Adrenal gland (tissue), 12 donors: ENCODE data around the gene NRXN3. TPM values are rescaled to one million over a fixed set of nuclear protein-coding genes. Genes with fewer than 3 reads are reported as not detected.

Experiments
- DNase-seq, 7 donors: peaks; one replicate each; pipeline ENCODE4 v3.0.0-alpha.2; 2019 to 2020
- H3K27ac ChIP-seq, 5 donors: fragments of 200-600 bp; sonication (generic) in 4 of 5; 1 replicate in 3 of 5; 2 replicates in 2 of 5; pipeline versions ENCODE4 v1.5.1 to v1.8.0; 2016 to 2020; ENCODE audit warnings: mild to moderate bottlenecking in 1 of 5
- H3K27me3 ChIP-seq: fragments of 200-600 bp; 2 replicates; pipeline ENCODE4 v1.8.0; 2021
- H3K36me3 ChIP-seq, 2 donors: fragments of 200-600 bp; replicated peaks in 1 of 2; 1 replicate in 1 of 2; 2 replicates in 1 of 2; pipeline versions ENCODE4 v1.5.1 to v1.8.0; 2018 to 2022
- H3K4me1 ChIP-seq, 2 donors: fragments of 200-600 bp; replicated peaks in 1 of 2; 1 replicate in 1 of 2; 2 replicates in 1 of 2; pipeline versions ENCODE4 v1.5.1 to v1.8.0; 2018 to 2021
- H3K4me3 ChIP-seq, 4 donors: fragments of 200-600 bp; sonication (generic) in 3 of 4; one replicate each; pipeline ENCODE4 v1.5.1; 2016 to 2018
- H3K9me3 ChIP-seq, 3 donors: fragments of 200-600 bp; sonication (generic) in 1 of 3; replicated peaks in 1 of 3; 1 replicate in 2 of 3; 2 replicates in 1 of 3; pipeline versions ENCODE4 v1.5.1 to v1.8.0; 2016 to 2021
- POLR2A ChIP-seq, 2 donors: fragments of 450-650 bp; IDR thresholded peaks; one replicate each; pipeline ENCODE4 v1.6.1; 2017; ENCODE audit warnings: antibody characterized with exemption in 2 of 2, mild to moderate bottlenecking in 2 of 2, moderate library complexity in 1 of 2
- WGBS, 4 donors: extraction: QIAGEN DNeasy Blood & Tissue Kit in 2 of 4; methylation state at CpG; one replicate each; pipeline versions ENCODE4 v1.1.5 to v1.1.7; 2013 to 2017; 5-methylcytosine and 5-hydroxymethylcytosine counted together
- intact Hi-C, 2 donors: fragments of 100-400 bp; cut with DNase I; formaldehyde crosslinking; loops; one replicate each; pipeline versions ENCODE4 v1.14.1 to v1.15.0; 2022 to 2023
- polyA plus RNA-seq, 3 donors: library from polyadenylated mRNA; stranded (reverse); fragments of 200-250 nt in 2 of 3; fragments of 350-450 nt in 1 of 3; fragmentation: Illumina TruSeq in 1 of 3; extraction: RNeasy Lipid Tissue Mini Kit (QIAGEN cat#74804) in 1 of 3; gene quantifications; one replicate each; pipeline ENCODE4 v1.2.3, GENCODE V29; 2013 to 2014
- total RNA-seq, 9 donors: library from RNA; depleted of rRNA in 4 of 9; stranded (reverse); fragments of >200 nt in 4 of 9; fragments of 120-200 nt in 1 of 9; fragmentation: NEBNext Ultra II Directional in 1 of 9; extraction: Animal tissue kit (Norgen Biotek cat#: 25700) in 1 of 9; gene quantifications; one replicate each; pipeline versions ENCODE4 v1.1.0 to v1.2.4, GENCODE V29; 2013 to 2023
- TF ChIP-seq, protein P1 (sequence below), 6 experiments: fragments of 450-650 bp in 4 of 6; fragments of 200-600 bp in 2 of 6; sonication (generic) in 1 of 6; IDR thresholded peaks; 1 replicate in 5 of 6; 2 replicates in 1 of 6; pipeline versions ENCODE4 v1.5.1 to v1.8.0; 2016 to 2021; ENCODE audit warnings: antibody characterized with exemption in 6 of 6, mild to moderate bottlenecking in 2 of 6, moderate library complexity in 1 of 6
- donor health status: healthy with polysubstance abuse.
- donor health status: Bipolar disorder and iron deficiency.
- donor health status: DM: yes; HTN: yes; CAD: no.
- donor health status: DM: no; HTN: no; CAD: no.
- donor health status: DM: no; HTN: no; CAD: no.
- donor health status: DM: yes; HTN: yes; CAD: no.

The NRXN3 gene
- total and polyA plus RNA-seq, 12 donors: 0.09 to 8.5 (median 1.6) TPM

- TF ChIP-seq, protein P1, sequence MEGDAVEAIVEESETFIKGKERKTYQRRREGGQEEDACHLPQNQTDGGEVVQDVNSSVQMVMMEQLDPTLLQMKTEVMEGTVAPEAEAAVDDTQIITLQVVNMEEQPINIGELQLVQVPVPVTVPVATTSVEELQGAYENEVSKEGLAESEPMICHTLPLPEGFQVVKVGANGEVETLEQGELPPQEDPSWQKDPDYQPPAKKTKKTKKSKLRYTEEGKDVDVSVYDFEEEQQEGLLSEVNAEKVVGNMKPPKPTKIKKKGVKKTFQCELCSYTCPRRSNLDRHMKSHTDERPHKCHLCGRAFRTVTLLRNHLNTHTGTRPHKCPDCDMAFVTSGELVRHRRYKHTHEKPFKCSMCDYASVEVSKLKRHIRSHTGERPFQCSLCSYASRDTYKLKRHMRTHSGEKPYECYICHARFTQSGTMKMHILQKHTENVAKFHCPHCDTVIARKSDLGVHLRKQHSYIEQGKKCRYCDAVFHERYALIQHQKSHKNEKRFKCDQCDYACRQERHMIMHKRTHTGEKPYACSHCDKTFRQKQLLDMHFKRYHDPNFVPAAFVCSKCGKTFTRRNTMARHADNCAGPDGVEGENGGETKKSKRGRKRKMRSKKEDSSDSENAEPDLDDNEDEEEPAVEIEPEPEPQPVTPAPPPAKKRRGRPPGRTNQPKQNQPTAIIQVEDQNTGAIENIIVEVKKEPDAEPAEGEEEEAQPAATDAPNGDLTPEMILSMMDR (IDR thresholded peaks at IDR 0.05): no peak
- TF ChIP-seq POLR2A (IDR thresholded peaks at IDR 0.05): no peak
- intact Hi-C loops: no loop called here
- Histone ChIP-seq H3K4me1 (no peaks in the 10 kb centered on the region), H3K9me3 (no peaks in the 10 kb centered on the region), H3K27ac (no peak overlapping the region), H3K27me3 (no peaks in the 10 kb centered on the region), H3K4me3 (no peak overlapping the region), H3K36me3 (no peaks in the 10 kb centered on the region)
- DNase-seq: no peak
- 68 to 77% (median 74%) methylated on average over 2 of the region's 2 CpGs for WGBS, 4 donors
These were observed 1235.3 kb downstream of the NRXN3 start for GRCh38 chr14:79405512-79405910.

- no peak overlapping the region for H3K27ac ChIP-seq
- intact Hi-C loops: no loop called here
- H3K9me3 ChIP-seq: no peaks in the 10 kb centered on the region
- 43 to 72% (median 60%) methylated on average over 2 of the region's 2 CpGs for WGBS, 4 donors
- no peak overlapping the region for H3K4me3 ChIP-seq
- TF ChIP-seq POLR2A (IDR thresholded peaks at IDR 0.05): no peak
- TF ChIP-seq, protein P1 (IDR thresholded peaks at IDR 0.05): no peak
- DNase-seq: no peak
- H3K36me3 ChIP-seq: no peaks in the 10 kb centered on the region
- no peaks in the 10 kb centered on the region for H3K4me1 ChIP-seq
- H3K27me3 ChIP-seq: no peaks in the 10 kb centered on the region
These were observed 1237.4 kb downstream of the NRXN3 start for GRCh38 chr14:79407572-79407971.

DNA sequence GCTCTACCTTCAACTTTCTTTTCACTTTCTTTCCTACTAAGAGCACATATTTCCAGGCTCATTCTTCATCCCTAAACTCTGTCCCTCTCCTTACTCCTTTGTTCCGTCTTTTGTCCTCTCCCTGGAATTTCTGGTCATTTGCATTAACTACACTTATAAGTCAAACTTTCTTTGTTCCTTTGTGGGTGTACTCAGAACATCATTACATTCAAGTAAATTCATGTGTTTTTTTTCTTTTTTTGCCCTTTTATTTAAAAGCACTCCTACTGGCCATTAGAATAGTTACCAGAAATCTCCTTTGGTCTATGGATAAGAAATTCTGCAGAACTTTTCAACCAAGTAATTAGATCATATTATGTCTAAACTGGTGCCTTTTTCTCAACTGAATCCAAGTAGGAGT lies 1238.5 kb downstream of the NRXN3 start:
- H3K36me3 ChIP-seq: no peaks in the 10 kb centered on the region
- no peak for TF ChIP-seq POLR2A (IDR thresholded peaks at IDR 0.05)
- TF ChIP-seq, protein P1 (IDR thresholded peaks at IDR 0.05): no peak
- H3K27me3 ChIP-seq: no peaks in the 10 kb centered on the region
- no peaks in the 10 kb centered on the region for H3K9me3 ChIP-seq
- no peak for DNase-seq
- H3K4me1 ChIP-seq: no peaks in the 10 kb centered on the region
- WGBS, 4 donors: 65 to 83% (median 73%) methylated on average over 1 of the region's 1 CpG
- H3K4me3 ChIP-seq: no peak overlapping the region
- no peak overlapping the region for H3K27ac ChIP-seq
- intact Hi-C loops: no loop called here

- 59 to 68% (median 63%) methylated on average over 3 of the region's 3 CpGs for whole genome bisulfite sequencing, 4 donors
- Histone ChIP-seq H3K4me3 (no peak overlapping the region), H3K9me3 (no peaks in the 10 kb centered on the region), H3K27ac (no peak overlapping the region), H3K27me3 (no peaks in the 10 kb centered on the region), H3K4me1 (no peaks in the 10 kb centered on the region), H3K36me3 (no peaks in the 10 kb centered on the region)
- intact Hi-C loops: no loop called here
- no peak for TF ChIP-seq POLR2A (IDR thresholded peaks at IDR 0.05)
- TF ChIP-seq, protein P1 (IDR thresholded peaks at IDR 0.05): no peak
- DNase-seq: no peak
These were observed 1241.4 kb downstream of the NRXN3 start for GRCh38 chr14:79411403-79412174.
